Liver (tissue), 3 donors: ENCODE results near the gene CMIP.

ENCODE experiments used
- EGR1 ChIP-seq, 2 donors: IDR thresholded peaks; 2 replicates each; pipeline ENCODE4 v1.6.1; 2016 to 2018; ENCODE audit warnings: antibody characterized with exemption in 2 of 2, low read depth in 2 of 2
- FOXA1 ChIP-seq: IDR thresholded peaks from 2 replicates; pipeline ENCODE4 v1.6.1; 2016; ENCODE audit warnings: antibody characterized with exemption
- GABPA ChIP-seq, 2 donors: IDR thresholded peaks in 1 of 2; conservative IDR thresholded peaks in 1 of 2; 2 replicates each; pipeline ENCODE4 v1.6.1; 2016; ENCODE audit warnings: antibody characterized with exemption in 2 of 2, mild to moderate bottlenecking in 1 of 2, moderate library complexity in 1 of 2
- HNF4A ChIP-seq, 2 donors: conservative IDR thresholded peaks; 2 replicates each; pipeline ENCODE4 v1.6.1; 2016; ENCODE audit warnings: antibody characterized with exemption in 2 of 2, mild to moderate bottlenecking in 2 of 2
- JUND ChIP-seq, 2 donors: IDR thresholded peaks; 2 replicates each; pipeline ENCODE4 v1.6.1; 2016; ENCODE audit warnings: antibody characterized with exemption in 2 of 2
- SP1 ChIP-seq: IDR thresholded peaks from 2 replicates; pipeline ENCODE4 v1.6.1; 2018; ENCODE audit warnings: antibody characterized with exemption, mild to moderate bottlenecking
- TAF1 ChIP-seq: conservative IDR thresholded peaks from 2 replicates; pipeline ENCODE4 v1.6.1; 2016; ENCODE audit warnings: antibody characterized with exemption, mild to moderate bottlenecking
- YY1 ChIP-seq: IDR thresholded peaks from 2 replicates; pipeline ENCODE4 v1.6.1; 2016; ENCODE audit warnings: antibody characterized with exemption, mild to moderate bottlenecking
- TF ChIP-seq, protein P1 (sequence below): fragments of 150-350 bp; IDR thresholded peaks from 2 replicates; pipeline ENCODE4 v1.5.1; 2017; ENCODE audit warnings: improper control_type of control experiment, low read depth, low read length; ENCODE audit not compliant: missing input control
- TF ChIP-seq, protein P2 (sequence below): IDR thresholded peaks from 2 replicates; pipeline ENCODE4 v1.6.1; 2016; ENCODE audit warnings: antibody characterized with exemption
- TF ChIP-seq, protein P3 (sequence below): IDR thresholded peaks from 2 replicates; pipeline ENCODE4 v1.6.1; 2016; ENCODE audit warnings: antibody characterized with exemption
- TF ChIP-seq, protein P4 (sequence below): IDR thresholded peaks from 2 replicates; pipeline ENCODE4 v1.6.1; 2016; ENCODE audit warnings: antibody characterized with exemption, mild to moderate bottlenecking
- TF ChIP-seq, protein P5 (sequence below): IDR thresholded peaks from 2 replicates; pipeline ENCODE4 v1.6.1; 2016; ENCODE audit warnings: antibody characterized with exemption
- donor health status: healthy.
- donor health status: healthy.

DNA sequence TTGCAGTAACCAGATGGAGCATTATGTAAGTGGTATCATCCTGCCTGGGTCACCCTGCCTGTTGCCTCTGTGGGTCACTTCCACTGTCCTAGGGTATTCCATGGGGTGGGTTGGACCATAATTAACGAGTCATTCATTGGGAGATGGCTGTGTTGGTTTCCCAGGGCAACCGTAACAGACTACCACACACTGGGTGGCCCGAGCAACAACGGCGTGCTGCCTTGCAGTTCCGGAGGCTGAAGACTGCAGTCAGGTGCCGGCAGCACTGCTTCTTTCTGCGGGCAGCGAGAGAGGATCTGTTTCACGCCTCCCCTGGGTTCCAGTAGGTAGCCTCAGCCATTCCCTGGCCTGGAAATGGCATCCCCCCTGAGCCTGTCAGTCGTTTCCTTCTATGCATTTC is 28.9 kb upstream of the CMIP start:
- no peak for TF ChIP-seq JUND (IDR thresholded peaks at IDR 0.05)
- TF ChIP-seq, protein P1, sequence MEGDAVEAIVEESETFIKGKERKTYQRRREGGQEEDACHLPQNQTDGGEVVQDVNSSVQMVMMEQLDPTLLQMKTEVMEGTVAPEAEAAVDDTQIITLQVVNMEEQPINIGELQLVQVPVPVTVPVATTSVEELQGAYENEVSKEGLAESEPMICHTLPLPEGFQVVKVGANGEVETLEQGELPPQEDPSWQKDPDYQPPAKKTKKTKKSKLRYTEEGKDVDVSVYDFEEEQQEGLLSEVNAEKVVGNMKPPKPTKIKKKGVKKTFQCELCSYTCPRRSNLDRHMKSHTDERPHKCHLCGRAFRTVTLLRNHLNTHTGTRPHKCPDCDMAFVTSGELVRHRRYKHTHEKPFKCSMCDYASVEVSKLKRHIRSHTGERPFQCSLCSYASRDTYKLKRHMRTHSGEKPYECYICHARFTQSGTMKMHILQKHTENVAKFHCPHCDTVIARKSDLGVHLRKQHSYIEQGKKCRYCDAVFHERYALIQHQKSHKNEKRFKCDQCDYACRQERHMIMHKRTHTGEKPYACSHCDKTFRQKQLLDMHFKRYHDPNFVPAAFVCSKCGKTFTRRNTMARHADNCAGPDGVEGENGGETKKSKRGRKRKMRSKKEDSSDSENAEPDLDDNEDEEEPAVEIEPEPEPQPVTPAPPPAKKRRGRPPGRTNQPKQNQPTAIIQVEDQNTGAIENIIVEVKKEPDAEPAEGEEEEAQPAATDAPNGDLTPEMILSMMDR: no peak
- no peak for TF ChIP-seq GABPA (IDR thresholded peaks at IDR 0.05 in 1 of 2, conservative IDR thresholded peaks at IDR 0.05 in 1 of 2)
- TF ChIP-seq YY1: no peak
- no peak for TF ChIP-seq FOXA1
- TF ChIP-seq, protein P2, sequence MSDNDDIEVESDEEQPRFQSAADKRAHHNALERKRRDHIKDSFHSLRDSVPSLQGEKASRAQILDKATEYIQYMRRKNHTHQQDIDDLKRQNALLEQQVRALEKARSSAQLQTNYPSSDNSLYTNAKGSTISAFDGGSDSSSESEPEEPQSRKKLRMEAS: no peak
- no peak for TF ChIP-seq SP1
- no peak for TF ChIP-seq HNF4A (conservative IDR thresholded peaks at IDR 0.05)
- no peak for TF ChIP-seq TAF1
- TF ChIP-seq, protein P3, sequence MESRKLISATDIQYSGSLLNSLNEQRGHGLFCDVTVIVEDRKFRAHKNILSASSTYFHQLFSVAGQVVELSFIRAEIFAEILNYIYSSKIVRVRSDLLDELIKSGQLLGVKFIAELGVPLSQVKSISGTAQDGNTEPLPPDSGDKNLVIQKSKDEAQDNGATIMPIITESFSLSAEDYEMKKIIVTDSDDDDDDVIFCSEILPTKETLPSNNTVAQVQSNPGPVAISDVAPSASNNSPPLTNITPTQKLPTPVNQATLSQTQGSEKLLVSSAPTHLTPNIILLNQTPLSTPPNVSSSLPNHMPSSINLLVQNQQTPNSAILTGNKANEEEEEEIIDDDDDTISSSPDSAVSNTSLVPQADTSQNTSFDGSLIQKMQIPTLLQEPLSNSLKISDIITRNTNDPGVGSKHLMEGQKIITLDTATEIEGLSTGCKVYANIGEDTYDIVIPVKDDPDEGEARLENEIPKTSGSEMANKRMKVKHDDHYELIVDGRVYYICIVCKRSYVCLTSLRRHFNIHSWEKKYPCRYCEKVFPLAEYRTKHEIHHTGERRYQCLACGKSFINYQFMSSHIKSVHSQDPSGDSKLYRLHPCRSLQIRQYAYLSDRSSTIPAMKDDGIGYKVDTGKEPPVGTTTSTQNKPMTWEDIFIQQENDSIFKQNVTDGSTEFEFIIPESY: no peak
- TF ChIP-seq, protein P4, sequence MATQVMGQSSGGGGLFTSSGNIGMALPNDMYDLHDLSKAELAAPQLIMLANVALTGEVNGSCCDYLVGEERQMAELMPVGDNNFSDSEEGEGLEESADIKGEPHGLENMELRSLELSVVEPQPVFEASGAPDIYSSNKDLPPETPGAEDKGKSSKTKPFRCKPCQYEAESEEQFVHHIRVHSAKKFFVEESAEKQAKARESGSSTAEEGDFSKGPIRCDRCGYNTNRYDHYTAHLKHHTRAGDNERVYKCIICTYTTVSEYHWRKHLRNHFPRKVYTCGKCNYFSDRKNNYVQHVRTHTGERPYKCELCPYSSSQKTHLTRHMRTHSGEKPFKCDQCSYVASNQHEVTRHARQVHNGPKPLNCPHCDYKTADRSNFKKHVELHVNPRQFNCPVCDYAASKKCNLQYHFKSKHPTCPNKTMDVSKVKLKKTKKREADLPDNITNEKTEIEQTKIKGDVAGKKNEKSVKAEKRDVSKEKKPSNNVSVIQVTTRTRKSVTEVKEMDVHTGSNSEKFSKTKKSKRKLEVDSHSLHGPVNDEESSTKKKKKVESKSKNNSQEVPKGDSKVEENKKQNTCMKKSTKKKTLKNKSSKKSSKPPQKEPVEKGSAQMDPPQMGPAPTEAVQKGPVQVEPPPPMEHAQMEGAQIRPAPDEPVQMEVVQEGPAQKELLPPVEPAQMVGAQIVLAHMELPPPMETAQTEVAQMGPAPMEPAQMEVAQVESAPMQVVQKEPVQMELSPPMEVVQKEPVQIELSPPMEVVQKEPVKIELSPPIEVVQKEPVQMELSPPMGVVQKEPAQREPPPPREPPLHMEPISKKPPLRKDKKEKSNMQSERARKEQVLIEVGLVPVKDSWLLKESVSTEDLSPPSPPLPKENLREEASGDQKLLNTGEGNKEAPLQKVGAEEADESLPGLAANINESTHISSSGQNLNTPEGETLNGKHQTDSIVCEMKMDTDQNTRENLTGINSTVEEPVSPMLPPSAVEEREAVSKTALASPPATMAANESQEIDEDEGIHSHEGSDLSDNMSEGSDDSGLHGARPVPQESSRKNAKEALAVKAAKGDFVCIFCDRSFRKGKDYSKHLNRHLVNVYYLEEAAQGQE: no peak
- TF ChIP-seq EGR1 (IDR thresholded peaks at IDR 0.05; ENCODE audit: low read depth in 2 of 2): no peak
- TF ChIP-seq, protein P5, sequence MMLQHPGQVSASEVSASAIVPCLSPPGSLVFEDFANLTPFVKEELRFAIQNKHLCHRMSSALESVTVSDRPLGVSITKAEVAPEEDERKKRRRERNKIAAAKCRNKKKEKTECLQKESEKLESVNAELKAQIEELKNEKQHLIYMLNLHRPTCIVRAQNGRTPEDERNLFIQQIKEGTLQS: no peak
